ENCODE measurements around the gene MAN2B1.

DNA sequence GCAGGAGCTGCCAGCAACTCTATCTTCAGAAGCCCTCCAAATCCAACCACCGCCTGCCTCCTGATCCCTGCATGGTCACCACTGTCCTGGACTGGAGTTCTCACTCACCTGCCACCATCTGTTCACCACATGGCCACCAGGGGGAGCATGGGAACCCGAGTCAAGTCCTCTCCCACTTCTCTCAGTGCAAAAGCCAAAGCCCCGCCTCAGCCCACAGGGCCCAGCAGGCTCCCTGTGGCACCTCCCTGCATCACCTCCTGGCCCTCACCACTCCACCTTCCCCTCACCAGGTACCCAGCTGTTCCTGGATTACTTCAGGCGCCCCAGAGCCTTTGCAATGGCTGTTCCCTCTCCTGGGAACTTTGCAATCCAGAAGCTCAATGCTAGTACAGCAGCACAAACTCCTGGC is 9.8 kb upstream of the MAN2B1 start:
- TF ChIP-seq EZH2 (IDR thresholded peaks at IDR 0.05; ENCODE audit: insufficient read depth, poor library complexity, severe bottlenecking) (no peak), EZH2phosphoT487 (IDR thresholded peaks at IDR 0.05; ENCODE audit: insufficient read depth, low read depth) (no peak)

Measured in GM23248 (cell line).